HG03378 (cell line): ENCODE results near the gene POLA1.

Source experiments
- ATAC-seq: cut with Tn5 transposase; IDR thresholded peaks from one replicate; pipeline ENCODE4 v1.9.1; 2021; ENCODE audit warnings: mild to moderate bottlenecking, moderate library complexity; ENCODE audit not compliant: unreplicated experiment

Gene POLA1

GRCh38 chrX:25019707-25020390, 326.1 kb downstream of the POLA1 start:
- ATAC-seq: no peak

DNA sequence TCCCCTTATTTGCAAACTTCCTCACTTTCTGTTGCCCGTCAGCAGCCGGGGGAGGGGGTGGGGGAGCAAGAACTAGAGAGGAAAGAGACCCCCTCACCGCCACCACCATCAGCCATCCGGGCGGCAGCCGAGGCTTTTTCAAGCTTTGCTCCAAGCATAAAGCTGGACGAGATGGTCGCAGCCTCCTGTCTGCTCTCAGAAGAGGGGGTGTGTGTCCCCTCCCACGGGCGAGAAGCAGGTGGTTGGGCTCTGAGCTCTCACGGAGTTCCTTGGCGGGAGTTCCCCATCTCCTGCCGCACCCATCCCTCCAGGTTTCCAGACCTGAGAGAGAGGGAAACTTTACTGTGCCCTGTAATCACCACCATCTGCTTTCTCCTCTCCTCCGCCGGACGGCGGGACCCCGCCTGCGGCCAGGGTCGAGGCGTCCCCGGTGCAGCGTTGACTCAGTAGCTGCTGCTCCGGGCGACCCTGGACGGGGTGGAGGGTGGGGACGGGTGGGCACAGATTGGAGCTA, 326.7 kb downstream of the POLA1 start:
- ATAC-seq: no peak

- no peak for ATAC-seq
These were observed 327.3 kb downstream of the POLA1 start for GRCh38 chrX:25020905-25021449.

DNA sequence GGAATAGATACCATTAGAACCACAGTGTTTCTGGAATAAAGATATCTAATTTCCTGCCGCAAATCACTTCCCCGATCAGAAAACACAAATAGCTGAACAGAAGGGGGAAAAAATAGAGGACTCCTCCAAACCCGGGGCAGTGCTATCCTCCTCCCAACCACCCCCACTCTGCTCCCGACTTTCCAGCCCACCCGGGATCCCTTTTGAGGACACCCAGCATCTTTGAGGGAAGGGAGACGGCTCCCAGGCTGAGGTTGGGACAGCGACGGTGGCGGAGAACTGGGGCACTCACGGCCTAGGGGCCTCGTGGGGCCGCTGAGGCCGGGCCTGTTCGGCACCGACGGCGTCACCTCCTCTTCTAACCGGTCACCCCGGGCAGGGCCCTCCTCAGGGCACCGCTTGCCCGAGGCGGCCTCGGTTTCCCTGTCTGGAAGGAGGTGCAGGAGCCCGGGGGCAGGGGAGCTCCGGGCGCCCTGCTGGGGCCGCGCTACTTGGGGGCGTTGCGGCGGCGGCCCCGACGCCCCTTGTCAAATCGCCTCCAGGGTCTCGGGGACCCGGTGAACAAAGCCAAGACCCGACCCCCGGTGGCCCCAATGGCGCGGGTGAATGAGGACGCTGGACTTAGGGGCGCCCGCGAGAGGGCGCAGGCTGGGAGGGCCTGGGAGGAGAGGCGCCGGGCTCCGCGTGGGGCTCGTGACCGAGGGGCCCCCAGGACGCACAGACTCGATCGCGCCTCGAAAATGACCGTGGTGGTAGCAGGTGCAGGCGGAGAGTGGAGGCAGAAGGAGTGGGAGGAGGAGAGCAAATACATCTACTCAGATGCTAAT, 329.0 kb downstream of the POLA1 start:
- ATAC-seq: no peak

GRCh38 chrX:25023908-25024307, 330.2 kb downstream of the POLA1 start:
- ATAC-seq: no peak

DNA sequence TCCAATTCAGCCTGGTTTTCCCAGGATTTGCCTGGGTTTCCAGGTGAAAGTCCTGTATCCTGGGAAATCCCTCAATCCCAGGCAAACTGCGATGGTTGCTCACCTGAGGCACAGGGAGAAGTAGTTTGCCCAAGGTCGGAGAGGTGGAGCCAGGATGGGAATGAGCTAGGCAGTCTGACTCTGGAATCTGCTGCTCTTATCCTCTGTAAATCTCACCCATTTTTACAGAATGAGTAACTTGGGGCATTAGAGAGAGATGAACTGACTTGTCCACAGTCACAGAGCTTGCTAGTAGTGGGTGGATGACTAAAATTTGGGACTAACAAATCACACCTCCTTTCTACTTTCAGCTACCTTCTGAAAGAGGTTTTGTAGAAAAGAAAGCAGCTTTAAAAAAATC, 331.9 kb downstream of the POLA1 start:
- ATAC-seq: no peak

DNA sequence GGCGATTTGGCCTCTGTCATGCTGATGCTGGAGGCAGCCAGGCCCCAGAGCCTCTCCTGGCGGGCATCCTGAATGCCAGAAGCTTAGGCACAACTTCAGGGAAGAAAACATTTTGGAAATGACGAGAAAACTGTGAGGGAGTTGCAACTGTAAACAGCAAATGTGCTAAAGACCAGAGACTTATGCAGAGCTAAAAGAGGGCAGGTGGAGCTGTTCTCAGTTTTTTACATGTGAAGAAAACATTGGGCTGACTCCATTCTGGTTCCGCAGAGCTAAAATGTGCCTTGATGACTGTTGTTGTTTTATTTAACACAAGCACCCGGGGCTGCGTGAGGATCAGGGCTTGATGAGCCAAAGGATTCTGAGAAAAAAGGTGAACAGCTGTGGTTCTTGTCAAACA, 332.9 kb downstream of the POLA1 start:
- no peak for ATAC-seq

DNA sequence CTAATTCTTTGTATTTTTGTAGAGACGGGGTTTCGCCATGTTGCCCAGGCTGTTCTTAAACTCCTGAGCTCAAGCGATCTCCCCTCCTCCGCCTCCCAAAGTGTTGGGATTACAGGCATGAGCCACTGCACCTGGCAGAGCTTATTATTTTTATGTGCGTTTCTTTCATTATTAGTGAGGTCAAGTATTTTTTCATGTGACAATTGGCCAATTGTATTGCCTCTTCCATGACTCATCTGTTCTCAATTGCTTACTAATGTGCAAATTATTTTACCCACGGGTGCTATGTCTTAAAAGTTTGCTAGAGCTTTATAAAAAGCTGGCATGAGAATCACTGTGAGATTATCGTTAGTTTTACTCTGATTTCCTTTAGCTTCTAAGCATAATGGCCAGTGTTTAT, 335.0 kb downstream of the POLA1 start:
- ATAC-seq: no peak

GRCh38 chrX:25029288-25029825, 335.6 kb downstream of the POLA1 start:
- no peak for ATAC-seq

DNA sequence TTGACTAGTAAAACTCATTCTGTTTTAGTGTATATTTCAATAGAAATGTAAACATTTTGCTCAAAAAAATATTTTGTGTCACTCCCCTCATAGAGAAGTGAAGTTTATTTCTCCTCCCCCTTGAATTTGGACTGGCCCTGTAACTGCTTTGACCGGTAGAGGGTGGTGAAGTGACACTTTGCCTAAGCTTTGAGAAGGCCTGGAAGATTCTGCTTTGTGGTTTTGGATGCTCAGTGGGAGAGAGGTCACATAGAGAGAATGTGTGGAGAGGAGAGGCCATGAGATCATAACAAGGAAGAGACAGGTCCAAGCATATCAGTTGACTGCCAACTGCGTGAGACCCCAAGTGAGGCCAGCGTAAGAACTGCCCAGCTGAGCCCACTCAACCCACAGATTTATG, 341.2 kb downstream of the POLA1 start:
- ATAC-seq: no peak

DNA sequence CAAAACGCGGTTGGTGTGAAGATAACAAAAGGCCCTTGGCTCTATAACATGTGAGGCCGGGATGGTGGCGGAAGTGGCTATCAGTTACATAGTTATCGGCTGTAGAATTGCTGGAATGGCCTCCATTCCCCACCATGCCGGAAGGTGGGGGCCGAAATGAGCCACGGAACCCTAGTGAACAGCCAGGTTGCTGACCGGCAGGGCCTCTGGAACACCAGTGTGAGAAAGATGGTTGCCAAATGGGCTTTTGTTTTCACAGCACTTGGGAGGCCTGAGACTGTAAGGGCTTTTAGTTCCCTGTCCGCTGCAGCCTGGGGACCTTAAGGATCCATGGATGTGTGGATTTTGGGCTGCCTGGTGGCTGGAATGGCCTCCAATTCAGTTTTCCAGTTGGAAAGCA, 345.3 kb downstream of the POLA1 start:
- no peak for ATAC-seq

- no peak for ATAC-seq
These were observed 349.5 kb downstream of the POLA1 start for GRCh38 chrX:25043192-25043591.
